Myocyte (in vitro differentiated cells): ENCODE results near the gene APOOL. TPM values are rescaled to one million over a fixed set of nuclear protein-coding genes. Genes with fewer than 3 reads are reported as not detected.
"Not testable (repeated sequence)": the region's sequence is repeated elsewhere in the genome, so short reads cannot be mapped to it uniquely, and the experiment has no call there.

Experiments
- DNase-seq: peaks from one replicate; pipeline ENCODE4 v3.0.0-alpha.2; 2012; ENCODE audit warnings: low read depth
- total RNA-seq: library from RNA; depleted of rRNA; stranded (reverse); fragments of >200 nt; gene quantifications from 2 replicates; pipeline ENCODE4 v1.2.3, GENCODE V29; 2014

APOOL gene
- total RNA-seq, 1 donor from 2014 or later = 21.9 TPM

- not testable (repeated sequence) for DNase-seq
Observed at GRCh38 chrX:85077247-85077646, 73.6 kb downstream of the APOOL start.

GRCh38 chrX:85084770-85085393, 81.2 kb downstream of the APOOL start:
- DNase-seq = peak; percentile 44

- DNase-seq = no peak
Observed at GRCh38 chrX:85089321-85089840, 85.7 kb downstream of the APOOL start.

- no peak for DNase-seq
Observed at GRCh38 chrX:85107407-85107806, 103.7 kb downstream of the APOOL start.

- DNase-seq = no peak
Observed at GRCh38 chrX:85108165-85108564, 104.5 kb downstream of the APOOL start.

- DNase-seq = no peak
Observed at GRCh38 chrX:85109235-85109634, 105.6 kb downstream of the APOOL start.

- DNase-seq = peak; percentile 14
Observed at GRCh38 chrX:85111347-85111746, 107.7 kb downstream of the APOOL start.

GRCh38 chrX:85112293-85112692, 108.6 kb downstream of the APOOL start:
- DNase-seq = no peak

- DNase-seq = no peak
Observed at GRCh38 chrX:85113746-85114145, 110.1 kb downstream of the APOOL start.

GRCh38 chrX:85114171-85114570, 110.5 kb downstream of the APOOL start:
- no peak for DNase-seq

- DNase-seq = no peak
Observed at GRCh38 chrX:85114776-85115175, 111.1 kb downstream of the APOOL start.

GRCh38 chrX:85115252-85115651, 111.6 kb downstream of the APOOL start:
- no peak for DNase-seq

GRCh38 chrX:85136409-85136808, 132.7 kb downstream of the APOOL start:
- DNase-seq = no peak

- DNase-seq = no peak
Observed at GRCh38 chrX:85139422-85139821, 135.7 kb downstream of the APOOL start.

GRCh38 chrX:85140964-85141363, 137.3 kb downstream of the APOOL start:
- DNase-seq = no peak

Other genes with a start within 250 kb of the APOOL start
- not detected in 2 replicates for gene SATL1, start 239.9 kb downstream of the APOOL start, total RNA-seq
- gene ZNF711, start 240.1 kb downstream of the APOOL start, total RNA-seq = 2.1 and 3.6 TPM in 2 replicates